NCI-H2107 treated with DMSO at 0.1 percent for 48 hours (cell line): ENCODE results near the gene WHRN.
A peak's percentile ranks its signal among the peaks of the same experiment; 100 is the strongest.

Experiments
- DNase-seq: peaks from one replicate; lab custom pipeline; 2025; ENCODE audit not compliant: unreplicated experiment; lab: John Stamatoyannopoulos, UW

WHRN gene

GRCh38 chr9:114401344-114401743, 103.9 kb downstream of the WHRN start:
- no peak for DNase-seq

GRCh38 chr9:114400772-114401171, 104.5 kb downstream of the WHRN start:
- DNase-seq, result no peak

GRCh38 chr9:114400219-114400618, 105.1 kb downstream of the WHRN start:
- DNase-seq, result no peak

GRCh38 chr9:114399381-114399780, 105.9 kb downstream of the WHRN start:
- no peak for DNase-seq

- peak; percentile 69 for DNase-seq
Measured at GRCh38 chr9:114397848-114398605, 107.2 kb downstream of the WHRN start.

- no peak for DNase-seq
Measured at GRCh38 chr9:114397219-114397847, 107.9 kb downstream of the WHRN start.

- DNase-seq, result no peak
Measured at GRCh38 chr9:114396558-114397218, 108.6 kb downstream of the WHRN start.

GRCh38 chr9:114395768-114396167, 109.5 kb downstream of the WHRN start:
- DNase-seq, result no peak

- DNase-seq, result no peak
Measured at GRCh38 chr9:114395334-114395617, 110.0 kb downstream of the WHRN start.

- DNase-seq, result no peak
Measured at GRCh38 chr9:114394523-114395333, 110.5 kb downstream of the WHRN start.

GRCh38 chr9:114392749-114393112, 112.5 kb downstream of the WHRN start:
- no peak for DNase-seq

GRCh38 chr9:114390952-114391351, 114.3 kb downstream of the WHRN start:
- DNase-seq, result no peak

- DNase-seq, result no peak
Measured at GRCh38 chr9:114389612-114390368, 115.5 kb downstream of the WHRN start.

GRCh38 chr9:114388764-114389375, 116.4 kb downstream of the WHRN start:
- DNase-seq, result no peak

- no peak for DNase-seq
Measured at GRCh38 chr9:114388357-114388682, 117.0 kb downstream of the WHRN start.

- DNase-seq, result no peak
Measured at GRCh38 chr9:114387680-114388356, 117.5 kb downstream of the WHRN start, which contains the start of gene AKNA. TSS of gene AKNA (minus strand) at chr9:114387982. CDS start at chr9:114381333, 6,649 bp downstream.

- DNase-seq, result no peak
Measured at GRCh38 chr9:114386886-114387679, 118.2 kb downstream of the WHRN start.

GRCh38 chr9:114386361-114386885, 118.8 kb downstream of the WHRN start:
- DNase-seq, result no peak
